OCI-LY3 (cell line): ENCODE results near the gene LRP6.
"Not testable (repeated sequence)": the region's sequence is repeated elsewhere in the genome, so short reads cannot be mapped to it uniquely, and the experiment has no call there.

Source experiments
- H2AFZ ChIP-seq: fragments of 200-600, 300-600 bp; shearing (Covaris generic); 2 replicates; pipeline ENCODE4 v1.6.0; 2014; ENCODE audit warnings: antibody characterized with exemption, low read depth, low read length
- H3K27ac ChIP-seq: fragments of 200-600, 300-600 bp; sonication (generic); 2 replicates; pipeline ENCODE4 v1.5.1; 2014; ENCODE audit warnings: mild to moderate bottlenecking, low read length, moderate library complexity, mixed read lengths
- H3K27me3 ChIP-seq: fragments of 200-600, 300-600 bp; sonication (generic); 2 replicates; pipeline ENCODE4 v1.6.1; 2014; ENCODE audit warnings: low read depth, low read length, mixed read lengths
- H3K36me3 ChIP-seq: fragments of 200-600, 300-600 bp; sonication (generic); replicated peaks from 2 replicates; pipeline ENCODE3; 2014; ENCODE audit warnings: low read depth, low read length, mixed read lengths
- H3K4me1 ChIP-seq: fragments of 300-600, 200-600 bp; sonication (generic); 2 replicates; pipeline ENCODE4 v1.6.1; 2014; ENCODE audit warnings: low read length, mixed read lengths
- H3K4me2 ChIP-seq: fragments of 200-600, 300-600 bp; sonication (generic); 2 replicates; pipeline ENCODE4 v1.6.1; 2014; ENCODE audit warnings: low read length, mixed read lengths
- H3K4me3 ChIP-seq: fragments of 300-600, 200-600 bp; sonication (generic); 2 replicates; pipeline ENCODE4 v1.5.1; 2014; ENCODE audit warnings: antibody characterized with exemption, mild to moderate bottlenecking, low read length, moderate library complexity
- H3K79me2 ChIP-seq: fragments of 300-600, 200-600 bp; shearing (Covaris generic); 2 replicates; pipeline ENCODE4 v1.6.1; 2014; ENCODE audit warnings: mild to moderate bottlenecking, low read length, mixed read lengths
- H3K9ac ChIP-seq: fragments of 300-600, 200-600 bp; shearing (Covaris generic); 2 replicates; pipeline ENCODE4 v1.6.0; 2014; ENCODE audit warnings: mild to moderate bottlenecking, low read length, moderate library complexity
- H3K9me3 ChIP-seq: fragments of 200-600, 300-600 bp; shearing (Covaris generic); 2 replicates; pipeline ENCODE4 v1.6.1; 2014; ENCODE audit warnings: low read length, mixed read lengths; ENCODE audit not compliant: insufficient read depth
- H4K20me1 ChIP-seq: fragments of 200-600, 300-600 bp; sonication (generic); 2 replicates; pipeline ENCODE4 v1.6.1; 2016; ENCODE audit warnings: low read length, mixed read lengths; ENCODE audit not compliant: insufficient read depth
- CTCF ChIP-seq: fragments of 200-600, 300-600 bp; sonication (generic); IDR thresholded peaks from 2 replicates; pipeline ENCODE4 v1.5.1; 2014; ENCODE audit warnings: antibody characterized with exemption, low read length, low read depth
- EZH2phosphoT487 ChIP-seq: fragments of 200-600 bp; shearing (Covaris generic); IDR thresholded peaks from 2 replicates; pipeline ENCODE4 v1.6.1; 2018; ENCODE audit warnings: antibody characterized with exemption, mixed run types, low read depth

LRP6 gene

GRCh38 chr12:12265571-12266388 is 1.1 kb downstream of the LRP6 start:
- Histone ChIP-seq H3K4me2 (peak overlapping the region; percentile 81), H4K20me1 (peaks cover 10% of the 10 kb centered on the region; the same call in 1 of the 2 replicates), H3K4me1 (peaks cover 15% of the 10 kb centered on the region), H3K36me3 (no peaks in the 10 kb centered on the region), H3K79me2 (peaks cover 40% of the 10 kb centered on the region), H3K9me3 (no peaks in the 10 kb centered on the region), H3K9ac (peak overlapping the region; percentile 85), H2AFZ (0 out of 2 replicates have a peak overlapping the region, but pooled peaks have one; percentile 96), H3K27ac (no peak overlapping the region), H3K4me3 (peak overlapping the region; percentile 96), H3K27me3 (0 out of 2 replicates have a peak, but pooled peaks cover 8% of the 10 kb centered on the region)
- no peak for TF ChIP-seq EZH2phosphoT487
- no peak for TF ChIP-seq CTCF

GRCh38 chr12:12265035-12265434 is 1.8 kb downstream of the LRP6 start:
- Histone ChIP-seq H3K4me2 (peak overlapping the region; percentile 81), H4K20me1 (peaks cover 10% of the 10 kb centered on the region; the same call in 1 of the 2 replicates), H3K9me3 (no peaks in the 10 kb centered on the region), H3K27me3 (0 out of 2 replicates have a peak, but pooled peaks cover 8% of the 10 kb centered on the region), H3K4me3 (peak overlapping the region; percentile 96), H3K79me2 (peaks cover 43% of the 10 kb centered on the region), H3K9ac (peak overlapping the region; percentile 85; the same call in 1 of the 2 replicates), H3K36me3 (no peaks in the 10 kb centered on the region), H3K27ac (no peak overlapping the region), H3K4me1 (peaks cover 15% of the 10 kb centered on the region), H2AFZ (no peak overlapping the region)
- no peak for TF ChIP-seq EZH2phosphoT487

- no peaks in the 10 kb centered on the region for H3K9me3 ChIP-seq
- no peaks in the 10 kb centered on the region for H3K36me3 ChIP-seq
- H3K4me1 ChIP-seq = peaks cover 15% of the 10 kb centered on the region
- no peak overlapping the region for H3K27ac ChIP-seq
- TF ChIP-seq CTCF (no peak), EZH2phosphoT487 (no peak)
- no peak overlapping the region for H3K4me2 ChIP-seq
- H3K27me3 ChIP-seq = 0 out of 2 replicates have a peak, but pooled peaks cover 8% of the 10 kb centered on the region
- peaks cover 10% of the 10 kb centered on the region; the same call in 1 of the 2 replicates for H4K20me1 ChIP-seq
- no peak overlapping the region for H2AFZ ChIP-seq
- H3K4me3 ChIP-seq = no peak overlapping the region
- peaks cover 47% of the 10 kb centered on the region for H3K79me2 ChIP-seq
- no peak overlapping the region for H3K9ac ChIP-seq
Measured at GRCh38 chr12:12263909-12264308, 2.9 kb downstream of the LRP6 start.

- not testable (repeated sequence) for H3K9me3 ChIP-seq, H3K9ac ChIP-seq, H3K27ac ChIP-seq, H3K4me1 ChIP-seq, H4K20me1 ChIP-seq, H3K4me3 ChIP-seq, H3K27me3 ChIP-seq, H3K36me3 ChIP-seq, H2AFZ ChIP-seq, H3K4me2 ChIP-seq
- peaks cover 21% of the 10 kb centered on the region; the same call in 1 of the 2 replicates for H3K79me2 ChIP-seq
Measured at GRCh38 chr12:12256291-12256757, 10.5 kb downstream of the LRP6 start.

GRCh38 chr12:12254553-12254952 is 12.3 kb downstream of the LRP6 start:
- no peak overlapping the region for H3K27ac ChIP-seq
- H3K79me2 ChIP-seq = peaks cover 13% of the 10 kb centered on the region; the same call in 1 of the 2 replicates

More at GRCh38 chr12:12254553-12254952, 12.3 kb downstream of the LRP6 start:
- Histone ChIP-seq H3K9me3 (no peaks in the 10 kb centered on the region), H4K20me1 (0 out of 2 replicates have a peak, but pooled peaks cover 10% of the 10 kb centered on the region), H3K4me1 (peaks cover 5% of the 10 kb centered on the region; the same call in 1 of the 2 replicates), H3K4me2 (no peak overlapping the region), H3K9ac (no peak overlapping the region), H3K4me3 (no peak overlapping the region), H3K27me3 (no peaks in the 10 kb centered on the region), H3K36me3 (no peaks in the 10 kb centered on the region), H2AFZ (no peak overlapping the region)
- TF ChIP-seq EZH2phosphoT487 (no peak), CTCF (no peak)
